ENCODE measurements around the gene HELZ. TPM values are rescaled to one million over a fixed set of nuclear protein-coding genes. Genes with fewer than 3 reads are reported as not detected.

Gene HELZ
- polyA plus RNA-seq, 1 of the 3 experiments (the other 2 are of a cell fraction): 4.3 TPM

GRCh38 chr17:67180275-67180674, 64.7 kb downstream of the HELZ start:
- no peaks in the 10 kb centered on the region for H3K9me3 ChIP-seq
- no peak for TF ChIP-seq CTCF (IDR thresholded peaks at IDR 0.05)
- no peak for TF ChIP-seq ELF1 (IDR thresholded peaks at IDR 0.05)
- no peak for TF ChIP-seq JUND (IDR thresholded peaks at IDR 0.05)
- TF ChIP-seq CHD2 (IDR thresholded peaks at IDR 0.05; ENCODE audit: low read length, partially characterized antibody): no peak
- TF ChIP-seq MXI1 (IDR thresholded peaks at IDR 0.05; ENCODE audit: low read depth, low read length): no peak
- TF ChIP-seq FOSL2 (IDR thresholded peaks at IDR 0.05; ENCODE audit: borderline replicate concordance, low read depth): no peak
- TF ChIP-seq EP300 (IDR thresholded peaks at IDR 0.05; ENCODE audit: borderline replicate concordance in 1 of 2, low read depth in 1 of 2, low read length in 1 of 2): no peak
- TF ChIP-seq EZH2phosphoT487 (IDR thresholded peaks at IDR 0.05; ENCODE audit: borderline replicate concordance, low read depth): no peak
- no peak for TF ChIP-seq TEAD4 (IDR thresholded peaks at IDR 0.05; ENCODE audit: borderline replicate concordance, insufficient read depth)
- TF ChIP-seq TCF12 (IDR thresholded peaks at IDR 0.05): no peak
- TF ChIP-seq RFX5 (IDR thresholded peaks at IDR 0.05; ENCODE audit: low read length): no peak
- no peak for TF ChIP-seq YY1 (IDR thresholded peaks at IDR 0.05; ENCODE audit: low read depth)
- TF ChIP-seq GATA2 (CRISPR knock-in tag; IDR thresholded peaks at IDR 0.05): no peak
- no peak for TF ChIP-seq FOXM1 (IDR thresholded peaks at IDR 0.05; ENCODE audit: low read depth)
- no peak for TF ChIP-seq MAX (IDR thresholded peaks at IDR 0.05; ENCODE audit: low read depth)
- TF ChIP-seq USF1 (IDR thresholded peaks at IDR 0.05; ENCODE audit: borderline replicate concordance, low read depth): no peak
- TF ChIP-seq PBX3 (IDR thresholded peaks at IDR 0.05): no peak
- no peak for TF ChIP-seq MEF2A (IDR thresholded peaks at IDR 0.05; ENCODE audit: borderline replicate concordance, low read depth)
- CTCF ChIA-PET: interaction anchor here (0.6 to 1.8 kb wide), 3 partner anchors 21 to 339 kb away, joined by 3 to 7 read pairs (median 3); no protein-coding TSS in a partner anchor
- H3K27ac ChIP-seq (ENCODE audit: low read depth in 2 of 2, low read length in 1 of 2): no peak overlapping the region
- no peak overlapping the region for H3K4me3 ChIP-seq (ENCODE audit: low read depth in 2 of 2, low read length in 1 of 2)
- no peaks in the 10 kb centered on the region; a peak in 1 of 4 replicates for H3K4me1 ChIP-seq (ENCODE audit: control insufficient read depth in 1 of 2, insufficient read depth in 2 of 2, low read depth in 1 of 2, low read length in 1 of 2)
- H3K9me2 ChIP-seq: peaks cover 8% of the 10 kb centered on the region; the same call in 1 of the 2 replicates
- POLR2A ChIA-PET: no interaction called here
- H3K9ac ChIP-seq: no peak overlapping the region
- H3K27me3 ChIP-seq (ENCODE audit: insufficient read depth): no peaks in the 10 kb centered on the region
- H3K79me2 ChIP-seq (ENCODE audit: insufficient read depth): no peaks in the 10 kb centered on the region
- no peaks in the 10 kb centered on the region for H3F3A ChIP-seq (replicated peaks; ENCODE audit: insufficient read depth)
- no peak overlapping the region for H2AFZ ChIP-seq (ENCODE audit: low read depth)
- WGBS (ENCODE audit: low lambda C conversion rate): 97% methylated on average over 5 of the region's 5 CpGs
- no peaks in the 10 kb centered on the region for H4K20me1 ChIP-seq (ENCODE audit: insufficient read depth)
- no peak for DNase-seq
- no peak overlapping the region for H3K4me2 ChIP-seq
- H3K36me3 ChIP-seq (replicated peaks in 1 of 2; ENCODE audit: control insufficient read depth in 1 of 2, insufficient read depth in 2 of 2, low read length in 1 of 2): peaks cover 27 to 39% of the 10 kb centered on the region in 2 experiments
